GM19099 (cell line): Measurements from ENCODE around the gene TMEM238.

Experiments
- POLR2A ChIP-seq: IDR thresholded peaks from 3 replicates; pipeline ENCODE4 v1.6.1; 2011; ENCODE audit warnings: low read depth; ENCODE audit not compliant: insufficient read length; ENCODE audit errors: extremely low read depth

The TMEM238 gene

GRCh38 chr19:55386493-55386971, 2.4 kb upstream of the TMEM238 start:
- TF ChIP-seq POLR2A: no peak

GRCh38 chr19:55385724-55386492, 1.8 kb upstream of the TMEM238 start, which contains the start of gene RPL28:
RPL28 (plus strand) TSS chr19:55385932; CDS start chr19:55386358, 426 bp downstream.
- peak; percentile 100 for TF ChIP-seq POLR2A

- TF ChIP-seq POLR2A: no peak
These were observed 1.0 kb upstream of the TMEM238 start for GRCh38 chr19:55384920-55385723.

DNA sequence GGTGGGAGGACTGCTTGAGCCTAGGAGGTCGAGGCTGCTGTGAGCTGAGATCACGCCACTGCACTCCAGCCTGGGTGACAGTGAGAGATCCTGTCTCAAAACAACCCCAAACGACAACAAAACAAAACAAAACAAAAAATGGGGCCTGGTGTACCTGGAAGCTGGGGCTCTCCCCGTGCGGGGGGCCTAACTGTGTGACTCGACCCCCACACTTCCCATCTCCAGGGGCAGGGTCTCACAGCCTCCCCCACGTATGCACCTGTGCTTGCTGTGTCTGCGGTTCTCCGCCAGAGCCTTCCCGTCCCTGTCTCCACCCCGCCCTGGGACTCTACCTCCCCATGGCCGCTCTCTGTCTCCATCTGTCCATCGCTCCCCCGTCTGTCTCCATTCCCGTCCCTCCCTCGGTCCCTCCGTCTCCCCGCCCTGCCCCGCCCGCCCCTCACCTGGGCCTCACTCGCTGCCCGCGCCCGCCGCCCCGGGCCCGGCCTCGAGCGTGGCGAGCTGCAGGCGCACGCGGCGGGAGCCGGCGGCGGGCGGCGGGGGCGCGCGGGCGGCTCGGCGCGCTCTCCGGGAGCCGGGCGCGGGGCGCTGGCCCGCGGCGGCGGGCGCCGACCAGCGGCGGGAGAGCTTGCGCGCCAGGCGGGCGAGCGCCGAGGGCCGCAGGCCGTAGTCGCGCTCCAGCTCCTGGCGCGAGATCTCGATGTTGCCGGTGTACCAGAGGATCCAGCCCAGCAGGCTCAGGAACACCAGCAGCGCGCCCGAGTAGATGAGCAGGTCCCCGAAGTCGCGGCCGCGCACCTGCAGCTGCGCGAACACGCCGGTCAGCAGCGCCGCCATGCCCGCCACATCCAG, 587 bp downstream of the TMEM238 start:
- no peak for TF ChIP-seq POLR2A

DNA sequence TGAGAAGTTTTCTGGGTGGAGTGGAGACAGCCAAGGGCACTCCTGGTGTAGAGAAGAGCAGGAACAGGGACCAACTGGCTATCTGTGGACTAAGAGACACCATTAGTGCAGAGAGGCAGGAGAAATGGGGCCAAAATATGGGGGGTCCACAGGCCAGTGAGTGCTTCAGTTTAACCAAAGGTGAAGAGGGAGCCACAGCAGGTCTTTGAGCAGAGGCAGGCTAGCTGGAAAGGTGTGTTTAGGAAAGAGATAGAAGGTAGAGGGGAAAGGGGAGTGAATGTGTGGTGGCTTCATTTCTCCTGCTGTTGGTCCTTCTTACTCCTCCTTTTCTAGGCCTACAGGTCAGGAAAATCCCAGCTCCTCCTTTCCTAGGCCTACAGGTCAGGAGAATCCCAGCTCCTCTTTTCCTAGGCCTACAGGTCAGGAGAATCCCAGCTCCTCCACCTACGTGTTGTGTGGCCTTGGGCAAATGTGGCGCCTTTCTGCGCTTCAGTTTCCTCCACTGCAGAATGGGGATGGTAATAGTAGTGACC, 1.5 kb downstream of the TMEM238 start:
- TF ChIP-seq POLR2A: no peak

- no peak for TF ChIP-seq POLR2A
These were observed 2.1 kb downstream of the TMEM238 start for GRCh38 chr19:55382013-55382412.

- TF ChIP-seq POLR2A: no peak
These were observed 4.9 kb downstream of the TMEM238 start for GRCh38 chr19:55379174-55379573.

DNA sequence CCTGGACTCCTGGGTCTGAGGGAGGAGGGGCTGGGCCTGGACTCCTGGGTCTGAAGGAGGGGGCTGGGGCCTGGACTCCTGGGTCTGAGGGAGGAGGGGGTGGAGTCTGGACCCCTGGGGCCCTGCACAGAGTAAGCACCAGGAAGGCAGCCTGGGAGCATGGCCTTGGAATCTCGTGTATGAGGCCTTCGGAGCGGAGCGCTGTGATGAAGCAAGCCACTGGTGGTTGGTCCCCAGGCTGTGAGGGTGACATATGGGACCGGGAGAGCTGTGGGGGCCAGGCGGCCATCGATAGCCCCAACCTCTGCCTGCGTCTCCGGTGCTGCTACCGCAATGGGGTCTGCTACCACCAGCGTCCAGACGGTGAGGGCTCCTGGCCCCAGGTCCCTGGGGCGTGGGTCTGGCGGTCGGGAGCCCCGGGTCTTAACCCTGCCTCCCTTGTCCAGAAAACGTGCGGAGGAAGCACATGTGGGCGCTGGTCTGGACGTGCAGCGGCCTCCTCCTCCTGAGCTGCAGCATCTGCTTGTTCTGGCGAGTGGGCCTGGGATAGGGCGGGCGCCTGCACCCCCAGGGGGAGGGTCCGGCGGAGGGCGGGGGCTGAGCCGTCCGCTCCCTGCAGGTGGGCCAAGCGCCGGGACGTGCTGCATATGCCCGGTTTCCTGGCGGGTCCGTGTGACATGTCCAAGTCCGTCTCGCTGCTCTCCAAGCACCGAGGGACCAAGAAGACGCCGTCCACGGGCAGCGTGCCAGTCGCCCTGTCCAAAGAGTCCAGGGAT, 6.5 kb downstream of the TMEM238 start:
- no peak for TF ChIP-seq POLR2A

- TF ChIP-seq POLR2A: no peak
These were observed 7.7 kb downstream of the TMEM238 start, which contains the start of gene TMEM190 for GRCh38 chr19:55376241-55376933. TMEM190 (plus strand) TSS chr19:55376826; CDS start chr19:55376854, 28 bp downstream.

GRCh38 chr19:55373993-55374757, 9.9 kb downstream of the TMEM238 start:
- no peak for TF ChIP-seq POLR2A

GRCh38 chr19:55373306-55373992, 10.6 kb downstream of the TMEM238 start:
- TF ChIP-seq POLR2A: no peak

GRCh38 chr19:55372316-55373081, 11.6 kb downstream of the TMEM238 start:
- TF ChIP-seq POLR2A: no peak
